HCT116 (cell line): ENCODE measurements around the gene IQCB1. TPM values are rescaled to one million over a fixed set of nuclear protein-coding genes. Genes with fewer than 3 reads are reported as not detected.

Experiments used
- ATAC-seq: fragments of 200-7000 bp; cut with Tn5 transposase; 2 replicates; pipeline ENCODE4 v1.9.1; 2020; ENCODE audit warnings: mild to moderate bottlenecking, moderate library complexity
- BruUV-seq: library from RNA; stranded (reverse); fragments of 400-500 nt; replicated peaks from 2 replicates; lab custom pipeline; 2021; lab: Mats Ljungman, UMichigan
- CTCF ChIA-PET: fragments of 300-600 bp; sonication (Branson Sonifier 250); formaldehyde crosslinking; loops from one replicate; lab custom pipeline; 2021; ENCODE audit warnings: antibody characterized with exemption; lab: Charles Lee
- POLR2A ChIA-PET: fragments of 300-600, 350-600 bp; sonication (Branson Sonifier 250); formaldehyde crosslinking; loops from one replicate; lab custom pipeline; 2021; ENCODE audit warnings: antibody characterized with exemption; lab: Charles Lee
- RAD21 ChIA-PET, 2 experiments: fragments of 300-600 bp; sonication (Branson Sonifier 250); formaldehyde crosslinking; loops; one replicate each; lab custom pipeline; 2023; ENCODE audit warnings: low total read pairs in 2 of 2; ENCODE audit not compliant: uncharacterized antibody in 2 of 2, unreplicated experiment in 2 of 2, low non-redundant PET in 1 of 2; lab: Charles Lee
- DNase-seq: peaks from one replicate; pipeline ENCODE4 v3.0.0-alpha.2; 2010; ENCODE audit warnings: low read depth, low spot score
- H2AFZ ChIP-seq: fragments of 200-600 bp; shearing (Covaris generic), sonication (generic); 2 replicates; pipeline ENCODE4 v1.6.1; 2017; ENCODE audit warnings: low read depth, mixed run types, mixed read lengths, antibody characterized with exemption, low read length; ENCODE audit not compliant: poor library complexity, severe bottlenecking
- H3K27ac ChIP-seq: 2 replicates; pipeline ENCODE4 v1.5.1; 2012; ENCODE audit warnings: low read depth, low read length
- H3K27me3 ChIP-seq: fragments of 200-600 bp; sonication (generic); 2 replicates; pipeline ENCODE4 v1.6.1; 2016; ENCODE audit warnings: mixed run types, low read length, mixed read lengths; ENCODE audit not compliant: insufficient read depth
- H3K36me3 ChIP-seq, 2 experiments: fragments of 200-500 bp in 1 of 2; fragments of 200-600 bp in 1 of 2; sonication (Bioruptor generic) in 1 of 2; sonication (generic) in 1 of 2; 2 replicates each; pipeline versions ENCODE4 v1.5.1 to v1.6.1; 2014 to 2016; ENCODE audit warnings: low read length in 2 of 2, inconsistent platforms in 1 of 2, mixed read lengths in 1 of 2, mixed run types in 1 of 2; ENCODE audit not compliant: insufficient read depth in 2 of 2, control insufficient read depth in 1 of 2
- H3K4me1 ChIP-seq, 2 experiments: fragments of 200-600 bp in 1 of 2; sonication (generic) in 1 of 2; 2 replicates each; pipeline versions ENCODE4 v1.5.1 to v1.6.1; 2012 to 2017; ENCODE audit warnings: low read length in 2 of 2, inconsistent platforms in 1 of 2, mild to moderate bottlenecking in 1 of 2, mixed read lengths in 1 of 2, mixed run types in 1 of 2, moderate library complexity in 1 of 2; ENCODE audit not compliant: insufficient read depth in 2 of 2, control insufficient read depth in 1 of 2
- H3K4me2 ChIP-seq: fragments of 200-600 bp; sonication (generic); 2 replicates; pipeline ENCODE4 v1.6.1; 2017; ENCODE audit warnings: mixed run types, low read length, mixed read lengths
- H3K4me3 ChIP-seq, 2 experiments: fragments of 200-600 bp in 1 of 2; sonication (generic) in 1 of 2; replicated peaks in 1 of 2; 2 replicates each; pipeline ENCODE4 v1.5.1; 2011 to 2016; ENCODE audit warnings: low read length in 2 of 2, control low read depth in 1 of 2, low read depth in 1 of 2, mild to moderate bottlenecking in 1 of 2, mixed read lengths in 1 of 2, mixed run types in 1 of 2
- H3K79me2 ChIP-seq: fragments of 200-600 bp; sonication (generic); 2 replicates; pipeline ENCODE4 v1.6.1; 2017; ENCODE audit warnings: mild to moderate bottlenecking, mixed run types, low read length, moderate library complexity, mixed read lengths; ENCODE audit not compliant: insufficient read depth
- H3K9ac ChIP-seq: fragments of 200-600 bp; sonication (generic); 2 replicates; pipeline ENCODE4 v1.6.1; 2016; ENCODE audit warnings: low read length, mixed read lengths
- H3K9me2 ChIP-seq: fragments of 200-600 bp; sonication (generic), shearing (Covaris generic); 2 replicates; pipeline ENCODE4 v1.6.1; 2017; ENCODE audit warnings: mixed run types, mild to moderate bottlenecking, moderate library complexity; ENCODE audit not compliant: insufficient read depth
- H3K9me3 ChIP-seq, 2 experiments: fragments of 200-500 bp in 1 of 2; fragments of 200-600 bp in 1 of 2; sonication (Bioruptor generic) in 1 of 2; sonication (generic) in 1 of 2; 2 replicates each; pipeline ENCODE4 v1.6.1; 2014 to 2017; ENCODE audit warnings: low read length in 2 of 2, mixed read lengths in 2 of 2, inconsistent platforms in 1 of 2, low read depth in 1 of 2, mild to moderate bottlenecking in 1 of 2, mixed run types in 1 of 2, moderate library complexity in 1 of 2; ENCODE audit not compliant: control insufficient read depth in 1 of 2, insufficient read depth in 1 of 2
- H4K20me1 ChIP-seq: fragments of 200-600 bp; sonication (generic), shearing (Covaris generic); 2 replicates; pipeline ENCODE4 v1.6.1; 2017; ENCODE audit warnings: mixed run types, mild to moderate bottlenecking, moderate library complexity; ENCODE audit not compliant: insufficient read depth
- CEBPB ChIP-seq: IDR thresholded peaks from 2 replicates; pipeline ENCODE4 v1.6.1; 2012; ENCODE audit warnings: low read depth
- EGR1 ChIP-seq: IDR thresholded peaks from 2 replicates; pipeline ENCODE4 v1.6.1; 2012; ENCODE audit warnings: low read depth
- EZH2phosphoT487 ChIP-seq: fragments of 200-600 bp; IDR thresholded peaks from 2 replicates; pipeline ENCODE4 v1.6.1; 2018; ENCODE audit warnings: antibody characterized with exemption, borderline replicate concordance
- FOSL1 ChIP-seq: IDR thresholded peaks from 2 replicates; pipeline ENCODE4 v1.6.1; 2012; ENCODE audit warnings: low read depth
- JUND ChIP-seq: IDR thresholded peaks from 2 replicates; pipeline ENCODE4 v1.6.1; 2012
- MAX ChIP-seq: IDR thresholded peaks from 2 replicates; pipeline ENCODE4 v1.6.1; 2012
- POLR2AphosphoS5 ChIP-seq: IDR thresholded peaks from 2 replicates; pipeline ENCODE4 v1.6.1; 2011; ENCODE audit warnings: mild to moderate bottlenecking, low read depth, low read length, moderate library complexity
- REST ChIP-seq: IDR thresholded peaks from 2 replicates; pipeline ENCODE4 v1.6.1; 2012; ENCODE audit warnings: low read depth
- SIN3A ChIP-seq: IDR thresholded peaks from 2 replicates; pipeline ENCODE4 v1.6.1; 2012; ENCODE audit warnings: low read depth
- SP1 ChIP-seq: IDR thresholded peaks from 2 replicates; pipeline ENCODE4 v1.6.1; 2012; ENCODE audit warnings: low read depth
- TCF7L2 ChIP-seq: IDR thresholded peaks from 2 replicates; pipeline ENCODE4 v1.7.0; 2011; ENCODE audit warnings: borderline replicate concordance, inconsistent platforms; ENCODE audit not compliant: insufficient read depth, insufficient read length; ENCODE audit errors: extremely low read depth
- YY1 ChIP-seq: IDR thresholded peaks from 2 replicates; pipeline ENCODE4 v1.6.1; 2011; ENCODE audit warnings: low read length, low read depth, moderate library complexity, mild to moderate bottlenecking; ENCODE audit not compliant: insufficient replicate concordance; ENCODE audit errors: extremely low read depth
- ZFX ChIP-seq: fragments of 450-650 bp; IDR thresholded peaks from 2 replicates; pipeline ENCODE4 v1.6.1; 2017
- ZNF274 ChIP-seq: fragments of 200-500 bp; sonication (Bioruptor generic); IDR thresholded peaks from 2 replicates; pipeline ENCODE4 v1.6.1; 2014; ENCODE audit warnings: mild to moderate bottlenecking, low read depth, low read length, inconsistent platforms
- intact Hi-C: fragments of 100-400 bp; cut with micrococcal nuclease; formaldehyde crosslinking; loops from 2 replicates; pipeline ENCODE4 v1.10.0; 2022
- total RNA-seq: library from RNA; stranded (reverse); gene quantifications from one replicate; pipeline ENCODE4 v1.2.1, GENCODE V29; 2021; ENCODE audit not compliant: unreplicated experiment

The IQCB1 gene
- total RNA-seq, 1 experiment from 2014 or later, result 22.2 TPM

DNA sequence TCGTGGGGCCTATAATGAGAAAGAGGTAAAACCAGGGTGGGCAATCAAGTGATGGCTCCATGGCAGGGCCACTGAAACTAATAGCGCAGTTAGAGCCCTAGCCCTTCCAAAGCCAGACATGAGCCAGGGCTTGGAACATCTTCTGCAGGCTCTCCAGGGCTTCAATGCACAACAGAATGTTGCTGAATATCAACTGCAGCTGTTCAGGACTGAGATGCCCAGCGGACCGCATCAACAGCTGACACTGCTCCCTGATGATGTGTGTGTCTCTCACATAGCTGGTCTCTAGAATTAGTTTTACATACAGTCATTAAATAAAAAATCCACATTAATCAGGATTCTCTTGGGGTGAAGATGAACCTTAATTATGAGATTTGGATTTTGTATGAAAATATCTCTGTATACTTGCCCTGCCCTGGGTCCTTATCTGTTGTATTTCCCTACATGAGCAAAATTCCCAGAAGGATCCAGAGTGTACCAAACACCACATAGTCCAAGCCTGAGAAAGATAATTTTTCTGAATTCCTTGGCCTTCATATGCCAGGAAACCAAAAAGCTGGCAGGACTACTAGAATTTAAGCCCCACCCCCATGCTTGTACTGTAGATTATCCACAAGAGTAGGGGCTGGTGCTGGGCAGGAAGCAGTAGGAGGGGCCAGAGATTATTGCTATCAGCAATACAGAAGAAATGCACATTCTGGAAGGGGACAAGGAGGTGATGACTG, 77.6 kb downstream of the IQCB1 start:
- Histone ChIP-seq H3K4me1 (no peaks in the 10 kb centered on the region), H3K36me3 (no peaks in the 10 kb centered on the region), H3K27me3 (no peaks in the 10 kb centered on the region), H3K27ac (no peak overlapping the region), H3K9ac (no peak overlapping the region), H3K4me3 (no peak overlapping the region), H3K4me2 (no peak overlapping the region), H2AFZ (no peak overlapping the region), H4K20me1 (no peaks in the 10 kb centered on the region), H3K79me2 (no peaks in the 10 kb centered on the region), H3K9me2 (no peaks in the 10 kb centered on the region), H3K9me3 (no peaks in the 10 kb centered on the region)
- ATAC-seq, result no peak
- TF ChIP-seq EGR1 (no peak), JUND (no peak), SIN3A (no peak), EZH2phosphoT487 (no peak), CEBPB (no peak), ZNF274 (no peak), POLR2AphosphoS5 (no peak), FOSL1 (no peak), ZFX (no peak), TCF7L2 (no peak), MAX (no peak), SP1 (no peak), YY1 (no peak), REST (no peak)
- ChIA-PET POLR2A (no interaction called here), CTCF (no interaction called here), RAD21 (no interaction called here)
- DNase-seq, result no peak
- intact Hi-C loops, result no loop called here
- no TSS peak for BruUV-seq
